ENCODE data around the gene RAB3IL1. TPM values are rescaled to one million over a fixed set of nuclear protein-coding genes. Genes with fewer than 3 reads are reported as not detected.

Gene RAB3IL1
- total and polyA plus RNA-seq, 2 of the 13 experiments (the other 11 are each of a cell fraction or from before 2014, with no cell fraction given) = 1.2 to 2.0 TPM

GRCh38 chr11:61899146-61899841, 18.1 kb downstream of the RAB3IL1 start (continued):
- TF ChIP-seq THAP9 (CRISPR knock-in tag; IDR thresholded peaks at IDR 0.05; ENCODE audit: borderline replicate concordance) (peak; percentile 34; the same call in 1 of the 2 replicates), RBM39 (IDR thresholded peaks at IDR 0.05; ENCODE audit: low read depth, low read length, poor library complexity, severe bottlenecking) (peak; percentile 30), GATAD2A (CRISPR knock-in tag; IDR thresholded peaks at IDR 0.05) (peak; percentile 59; the same call in 1 of the 2 replicates), ETV5 (CRISPR knock-in tag; IDR thresholded peaks at IDR 0.05; ENCODE audit: borderline replicate concordance) (peak; percentile 75; the same call in 1 of the 2 replicates), KDM4B (CRISPR knock-in tag; IDR thresholded peaks at IDR 0.05) (peak; percentile 61; the same call in 1 of the 2 replicates), ZFP91 (CRISPR knock-in tag; IDR thresholded peaks at IDR 0.05; ENCODE audit: borderline replicate concordance) (peak; percentile 68), ZNF335 (CRISPR knock-in tag; IDR thresholded peaks at IDR 0.05) (0 out of 2 replicates have a peak, but pooled peaks have one; percentile 53), RXRB (CRISPR knock-in tag; IDR thresholded peaks at IDR 0.05; ENCODE audit: borderline replicate concordance) (peak; percentile 58; the same call in 1 of the 2 replicates), GMEB1 (CRISPR knock-in tag; IDR thresholded peaks at IDR 0.05; ENCODE audit: borderline replicate concordance) (0 out of 2 replicates have a peak, but pooled peaks have one; percentile 27), ZNF772 (CRISPR knock-in tag; IDR thresholded peaks at IDR 0.05) (0 out of 2 replicates have a peak, but pooled peaks have one; percentile 13), ZNF546 (CRISPR knock-in tag; conservative IDR thresholded peaks at IDR 0.05) (no peak), HNF1B (CRISPR knock-in tag; IDR thresholded peaks at IDR 0.05) (peak; percentile 72), THAP8 (CRISPR knock-in tag; IDR thresholded peaks at IDR 0.05; ENCODE audit: borderline replicate concordance) (no peak), ZNF331 (CRISPR knock-in tag; IDR thresholded peaks at IDR 0.05) (peak; percentile 75; the same call in 1 of the 2 replicates), REPIN1 (CRISPR knock-in tag; IDR thresholded peaks at IDR 0.05; ENCODE audit: borderline replicate concordance, low read depth) (peak; percentile 40; the same call in 1 of the 2 replicates), ZNF501 (CRISPR knock-in tag; IDR thresholded peaks at IDR 0.05) (peak; percentile 67), ZNF572 (CRISPR knock-in tag; IDR thresholded peaks at IDR 0.05) (0 out of 2 replicates have a peak, but pooled peaks have one; percentile 70), BRD4 (CRISPR knock-in tag; IDR thresholded peaks at IDR 0.05) (peak; percentile 50; the same call in 1 of the 2 replicates), THAP11 (CRISPR knock-in tag; IDR thresholded peaks at IDR 0.05) (peak; percentile 58), PHF8 (CRISPR knock-in tag; IDR thresholded peaks at IDR 0.05) (0 out of 2 replicates have a peak, but pooled peaks have one; percentile 31)
